SK-N-MC (cell line): ENCODE measurements around the gene ALMS1.

ENCODE experiments used
- EZH2 ChIP-seq: fragments of 200-600 bp; sonication (generic); IDR thresholded peaks from one replicate; pipeline ENCODE4 v1.6.1; 2017; ENCODE audit warnings: antibody characterized with exemption
- POLR2AphosphoS5 ChIP-seq: IDR thresholded peaks from 2 replicates; pipeline ENCODE4 v1.6.1; 2012; ENCODE audit warnings: mild to moderate bottlenecking, low read depth, low read length, borderline replicate concordance

DNA sequence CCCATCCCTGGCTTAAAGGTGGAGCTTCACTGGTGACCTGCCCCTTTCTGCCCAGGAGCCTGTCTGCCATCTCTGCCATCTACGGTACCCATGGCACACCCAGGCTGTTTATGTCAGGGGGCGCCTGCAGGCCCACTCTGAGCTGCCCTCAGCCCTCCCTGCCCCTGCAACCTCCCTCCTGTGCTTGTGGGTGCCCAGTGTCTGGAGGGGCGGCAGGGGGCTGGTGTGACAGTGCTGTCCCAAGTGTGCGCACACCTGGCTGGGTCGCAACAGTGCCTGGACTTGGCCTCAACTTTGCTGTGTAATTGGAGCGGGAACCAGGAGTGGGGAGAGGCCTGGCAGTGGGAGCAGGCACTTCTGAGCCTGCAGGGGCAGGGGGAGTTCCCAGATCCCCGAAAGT lies 102.4 kb downstream of the ALMS1 start:
- no peak for TF ChIP-seq EZH2
- TF ChIP-seq POLR2AphosphoS5: no peak
